Skin epidermis (tissue), 12 donors: Measurements from ENCODE around the gene C16orf87.
"Not testable (repeated sequence)": the region's sequence is repeated elsewhere in the genome, so short reads cannot be mapped to it uniquely, and the experiment has no call there.

Experiments
- H3K27ac ChIP-seq, 21 experiments: fragments of 200-600 bp; sonication (generic) in 11 of 21; one replicate each; pipeline ENCODE4 v1.5.0; 2020; ENCODE audit warnings: mild to moderate bottlenecking in 3 of 21, inconsistent platforms in 2 of 21, moderate library complexity in 2 of 21
- H3K4me3 ChIP-seq, 7 experiments: fragments of 200-600 bp; sonication (generic) in 2 of 7; one replicate each; pipeline ENCODE4 v1.5.0; 2020; ENCODE audit warnings: inconsistent platforms in 2 of 7, mild to moderate bottlenecking in 2 of 7, moderate library complexity in 1 of 7

Gene C16orf87, protein sequence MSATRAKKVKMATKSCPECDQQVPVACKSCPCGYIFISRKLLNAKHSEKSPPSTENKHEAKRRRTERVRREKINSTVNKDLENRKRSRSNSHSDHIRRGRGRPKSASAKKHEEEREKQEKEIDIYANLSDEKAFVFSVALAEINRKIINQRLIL

DNA sequence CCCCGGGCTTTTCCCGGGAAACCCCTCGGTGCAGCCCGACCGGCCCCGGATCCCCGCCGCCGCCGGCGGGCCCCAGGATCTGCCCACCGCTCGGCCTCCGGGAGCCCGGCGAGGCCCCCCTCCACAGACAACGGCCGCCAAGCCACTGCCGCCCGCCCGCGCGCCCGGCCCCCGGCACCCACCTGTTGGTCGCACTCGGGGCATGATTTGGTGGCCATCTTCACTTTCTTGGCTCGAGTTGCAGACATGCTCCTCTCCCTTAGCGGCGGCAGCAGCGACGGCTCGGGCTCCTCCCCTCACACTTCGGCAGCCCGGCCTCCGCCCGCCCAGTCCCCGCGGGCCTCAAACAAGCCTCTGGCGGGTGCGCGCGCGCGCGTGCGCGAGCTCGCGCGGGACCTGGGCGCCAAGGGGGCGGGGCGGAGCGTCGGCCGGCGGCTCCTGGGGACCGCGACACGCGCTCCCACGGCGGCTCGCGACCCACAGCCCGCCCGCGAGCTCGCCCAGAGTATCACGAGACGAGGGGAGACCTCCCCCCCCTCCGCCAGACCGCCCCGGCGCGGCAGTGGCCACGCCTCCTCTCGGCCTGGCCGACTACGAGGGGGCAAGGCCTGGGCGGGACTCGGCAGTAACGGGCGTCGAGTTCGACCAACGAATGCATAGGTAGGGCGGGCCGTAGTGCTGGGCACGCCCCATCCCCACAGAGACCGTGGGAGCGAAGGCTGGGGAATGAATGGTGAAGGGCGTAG, at the start of gene C16orf87:
TSS of gene C16orf87 (minus strand) at position 279 of the 746 bp plus-strand sequence. CDS start at position 248, 31 bp downstream.
- H3K27ac ChIP-seq: peak within 1 kb of the TSS; percentile 38 to 97 (median 84)
- H3K4me3 ChIP-seq: peak within 1 kb of the TSS; percentile 87 to 99 (median 96)

DNA sequence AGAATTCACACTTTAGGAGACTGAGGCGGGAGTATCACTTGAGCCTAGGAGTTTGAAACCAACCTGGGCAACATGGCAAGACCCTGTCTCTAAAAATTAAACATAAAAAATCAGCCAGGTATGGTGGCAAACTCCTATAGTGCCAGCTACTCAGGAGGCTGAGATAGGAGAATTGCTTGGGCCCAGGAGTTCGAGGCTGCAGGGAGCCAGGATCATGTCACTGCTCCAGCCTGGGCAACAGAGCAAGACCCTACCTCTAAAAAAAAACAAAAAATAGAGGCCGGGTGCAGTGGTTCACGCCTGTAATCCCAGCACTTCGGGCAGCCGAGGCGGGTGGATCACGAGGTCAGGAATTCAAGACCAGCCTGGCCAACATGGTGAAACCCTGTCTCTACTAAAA, 44.3 kb upstream of the C16orf87 start:
- no peak overlapping the region for H3K27ac ChIP-seq
- no peak overlapping the region for H3K4me3 ChIP-seq

DNA sequence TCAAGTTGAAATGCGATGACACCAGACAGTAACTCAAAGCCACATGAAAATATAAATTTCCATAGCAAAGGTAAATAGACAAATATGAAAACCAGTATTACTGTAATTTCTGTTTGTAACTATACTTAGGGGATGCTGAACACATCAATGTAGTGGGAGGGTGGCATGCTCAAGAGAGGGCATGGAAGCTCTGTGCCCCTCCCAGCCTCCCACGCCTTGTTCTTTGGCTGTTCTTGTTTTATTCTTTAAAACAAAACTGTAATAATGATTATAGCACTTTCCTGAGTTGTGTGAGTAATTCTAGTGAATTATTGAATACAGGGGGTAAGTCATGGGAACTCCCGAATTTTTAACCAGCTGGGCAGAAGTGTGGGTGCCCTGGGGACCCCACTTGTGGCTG, 42.2 kb upstream of the C16orf87 start:
- Histone ChIP-seq H3K27ac (no peak overlapping the region), H3K4me3 (no peak overlapping the region)

DNA sequence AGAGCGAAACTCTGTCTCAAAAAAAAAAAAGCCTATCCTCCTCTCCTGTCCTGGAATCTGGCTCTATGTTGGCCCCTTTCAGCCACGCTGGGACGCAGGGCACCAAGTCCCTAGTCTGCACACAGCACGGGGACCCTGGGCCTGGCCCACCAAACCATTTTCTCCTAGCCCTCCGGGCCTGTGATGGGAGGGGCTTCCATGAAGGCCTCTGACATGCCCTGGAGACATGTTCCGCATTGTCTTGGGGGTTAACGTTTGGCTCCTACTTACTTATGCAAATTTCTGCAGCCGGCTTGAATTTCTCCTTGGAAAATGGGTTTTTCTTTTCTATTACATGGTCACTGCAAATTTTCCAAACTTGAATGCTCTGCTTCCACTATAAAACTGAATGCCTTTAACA, 40.6 kb upstream of the C16orf87 start:
- Histone ChIP-seq H3K27ac (no peak overlapping the region), H3K4me3 (no peak overlapping the region)

DNA sequence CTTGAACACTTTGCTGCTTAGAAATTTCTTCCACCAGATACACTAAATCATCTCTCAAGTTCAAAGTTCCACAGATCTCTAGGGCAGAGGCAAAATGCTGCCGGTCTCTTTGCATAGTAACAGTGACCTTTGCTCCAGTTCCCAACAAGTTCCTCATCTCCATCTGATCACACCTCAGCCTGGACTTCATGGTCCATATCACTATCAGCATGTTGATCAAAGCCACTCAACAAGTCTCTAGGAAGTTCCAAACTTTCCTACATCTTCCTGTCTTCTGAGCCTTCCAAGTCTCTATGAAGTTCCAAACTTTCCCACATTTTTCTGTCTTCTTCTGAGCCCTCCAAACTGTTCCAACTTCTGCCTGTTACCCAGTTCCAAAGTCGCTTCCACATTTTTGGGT, 37.9 kb upstream of the C16orf87 start:
- H3K27ac ChIP-seq: not testable (repeated sequence)

DNA sequence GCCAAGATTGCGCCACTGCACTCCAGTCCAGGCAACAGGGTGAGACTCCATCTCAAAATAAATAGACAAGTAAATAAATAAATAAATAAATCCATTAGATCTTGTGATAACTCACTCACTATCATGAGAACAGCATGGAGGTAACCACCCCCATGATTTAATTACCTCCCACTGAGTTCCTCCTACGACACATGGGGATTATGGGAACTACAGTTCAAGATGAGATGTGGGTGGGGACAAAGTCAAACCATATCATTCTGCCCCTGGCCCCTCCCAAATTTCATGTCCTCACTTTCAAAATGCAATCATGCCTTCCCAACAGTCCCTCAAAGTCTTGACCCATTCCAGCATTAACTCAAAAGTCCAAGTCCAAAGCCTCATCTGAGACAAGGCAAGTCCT, 36.5 kb upstream of the C16orf87 start:
- H3K27ac ChIP-seq, H3K4me3 ChIP-seq: not testable (repeated sequence)

More for the DNA sequence above, 37.9 kb upstream of the C16orf87 start:
- H3K4me3 ChIP-seq: not testable (repeated sequence)

DNA sequence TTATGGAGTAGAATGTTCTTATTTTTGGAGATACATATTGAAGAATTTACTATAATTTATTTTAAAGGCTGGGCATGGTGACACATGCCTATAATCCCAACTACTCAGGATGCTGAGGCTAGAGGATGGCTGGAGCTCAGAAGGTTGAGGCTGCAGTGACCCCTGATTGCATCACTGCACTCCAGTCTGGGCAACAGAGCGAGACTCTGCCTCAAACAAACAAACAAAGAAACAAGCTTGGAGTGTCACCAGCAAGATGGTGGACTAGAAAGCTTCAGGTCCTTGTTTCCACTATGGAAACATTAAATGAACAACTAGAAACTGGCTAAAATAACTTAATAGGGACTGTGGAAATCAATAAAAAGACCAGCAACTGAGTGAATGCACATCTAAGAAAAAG, 35.3 kb upstream of the C16orf87 start:
- H3K4me3 ChIP-seq: no peak overlapping the region
- no peak overlapping the region for H3K27ac ChIP-seq

DNA sequence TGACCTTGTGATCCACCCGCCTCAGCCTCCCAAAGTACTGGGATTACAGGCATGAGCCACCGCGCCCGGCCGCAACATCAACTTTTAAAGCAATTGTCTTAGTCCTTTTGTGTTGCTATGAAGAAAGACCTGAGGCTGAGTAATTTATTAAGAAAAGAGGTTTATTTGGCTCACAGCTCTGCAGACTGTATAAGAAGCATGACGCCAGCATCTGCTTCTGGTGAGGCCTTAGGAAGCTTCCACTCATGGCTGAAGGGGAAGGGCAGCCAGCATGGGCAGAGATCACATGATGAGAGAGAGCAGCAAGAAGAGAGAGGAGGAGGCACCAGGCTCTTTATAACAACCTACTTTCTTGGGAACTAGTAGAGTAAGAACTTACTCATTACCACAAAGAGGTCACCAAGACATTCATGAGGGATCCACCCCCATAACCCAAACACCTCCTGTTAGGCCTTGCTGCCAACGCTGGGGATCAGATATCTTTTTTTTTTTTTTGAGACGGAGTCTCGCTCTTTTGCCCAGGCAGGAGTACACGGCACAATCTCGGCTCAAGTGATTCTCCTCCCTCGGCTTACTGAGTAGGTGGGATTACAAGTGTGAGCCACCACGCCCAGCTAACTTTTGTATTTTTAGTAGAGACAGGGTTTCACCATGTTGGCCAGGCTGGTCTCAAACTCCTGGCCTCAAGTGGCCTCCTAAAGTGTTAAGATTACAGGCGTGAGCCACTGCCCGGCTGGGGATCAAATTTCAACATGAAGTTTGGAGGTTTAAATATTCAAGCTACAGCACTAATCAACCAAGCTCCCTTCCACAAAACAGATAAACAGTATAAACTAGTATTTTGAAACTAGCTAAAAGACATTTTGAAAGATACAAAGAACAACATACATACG, 31.8 kb upstream of the C16orf87 start:
- H3K4me3 ChIP-seq: no peak overlapping the region
- peak overlapping the region in 1 of 21 experiments; percentile 11 for H3K27ac ChIP-seq

DNA sequence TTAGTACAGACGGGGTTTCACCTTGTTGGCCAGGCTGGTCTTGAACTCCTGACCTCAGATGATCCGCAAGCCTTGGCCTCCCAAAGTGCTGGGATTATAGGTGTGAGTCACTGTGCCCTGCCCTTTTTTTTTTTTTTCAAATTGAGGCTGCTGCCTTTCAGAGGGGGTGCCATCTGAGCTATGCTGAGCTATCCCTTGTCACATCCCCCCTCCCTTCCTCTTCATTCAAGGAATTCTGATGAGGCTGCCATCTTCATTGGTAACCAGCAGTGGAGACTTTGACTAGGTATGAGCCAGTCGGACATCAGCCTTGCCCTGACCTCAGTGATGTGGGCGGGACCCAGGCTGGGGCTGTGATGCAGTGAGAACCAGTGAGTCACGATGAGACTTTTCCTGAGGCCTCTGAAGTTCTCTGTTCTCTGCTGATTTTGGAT, 28.8 kb upstream of the C16orf87 start:
- Histone ChIP-seq H3K4me3 (no peak overlapping the region), H3K27ac (peak overlapping the region in 4 of 21 experiments; percentile 5 to 36 (median 16))

DNA sequence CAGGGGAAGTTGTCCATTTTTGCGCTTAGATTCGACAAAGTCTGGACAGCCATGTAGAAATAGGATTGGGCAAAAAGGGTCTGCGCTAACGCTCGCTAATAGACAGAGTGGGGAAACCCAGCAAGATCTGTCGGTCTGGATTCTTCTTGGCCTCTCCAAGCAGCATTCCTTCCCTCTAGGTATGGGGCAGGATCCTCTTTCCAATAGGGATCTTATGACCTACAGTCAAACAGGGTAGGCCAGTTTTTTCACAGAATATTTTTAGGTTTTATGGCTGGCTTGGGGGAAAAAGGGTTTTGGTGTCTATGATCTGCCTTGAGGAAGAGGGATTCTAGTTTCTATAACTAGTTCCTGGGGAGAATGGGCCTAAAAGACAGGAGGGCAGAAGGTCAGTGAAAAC, 27.2 kb upstream of the C16orf87 start:
- Histone ChIP-seq H3K27ac (no peak overlapping the region), H3K4me3 (no peak overlapping the region)

DNA sequence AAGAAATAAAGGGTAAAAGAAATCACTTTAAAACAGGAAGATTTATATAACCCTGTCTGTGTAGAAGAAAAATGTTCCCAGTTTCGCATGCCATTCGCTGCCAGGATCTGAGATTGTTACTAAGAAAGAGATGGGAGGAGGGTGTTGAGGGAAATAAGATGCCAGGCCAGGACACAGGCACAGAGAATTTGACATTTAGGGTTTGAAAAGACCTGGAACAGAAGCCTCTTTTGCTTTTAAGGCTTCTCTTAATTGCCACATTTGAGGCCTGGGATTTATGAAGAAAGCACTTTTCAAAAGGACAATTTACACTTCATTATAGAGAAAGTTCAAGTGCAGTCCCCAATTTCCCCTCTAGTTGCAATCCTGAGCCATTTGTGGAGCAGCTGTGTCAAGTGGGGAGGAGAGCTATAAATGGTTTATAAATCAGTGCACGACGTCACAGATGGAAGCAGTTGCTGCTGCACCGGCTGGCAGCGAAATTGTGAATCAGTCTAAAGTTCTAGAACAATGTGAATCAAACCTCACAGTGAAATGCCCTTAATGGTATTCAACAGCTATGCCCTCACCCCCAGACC, 26.5 kb upstream of the C16orf87 start:
- H3K27ac ChIP-seq: no peak overlapping the region
- no peak overlapping the region for H3K4me3 ChIP-seq

DNA sequence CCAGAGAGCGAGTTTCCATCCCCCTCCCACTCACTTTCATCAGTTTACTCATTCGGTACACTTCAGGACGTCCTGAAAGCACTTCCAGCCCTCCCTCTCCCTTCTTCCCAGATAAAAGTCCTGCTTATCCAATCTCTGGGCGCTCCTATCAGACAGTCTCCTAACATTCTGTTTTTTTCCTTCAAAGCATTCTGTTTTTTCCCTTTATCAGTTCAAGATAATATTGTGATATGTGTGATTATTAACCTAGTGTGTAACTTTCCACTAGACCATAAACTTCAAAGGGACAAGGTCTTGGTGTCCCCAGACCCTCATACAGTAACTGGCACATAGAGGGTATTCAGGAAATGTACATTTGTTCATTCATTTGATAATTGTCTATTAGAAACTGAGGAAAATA, 24.4 kb upstream of the C16orf87 start:
- Histone ChIP-seq H3K4me3 (no peak overlapping the region), H3K27ac (no peak overlapping the region)

DNA sequence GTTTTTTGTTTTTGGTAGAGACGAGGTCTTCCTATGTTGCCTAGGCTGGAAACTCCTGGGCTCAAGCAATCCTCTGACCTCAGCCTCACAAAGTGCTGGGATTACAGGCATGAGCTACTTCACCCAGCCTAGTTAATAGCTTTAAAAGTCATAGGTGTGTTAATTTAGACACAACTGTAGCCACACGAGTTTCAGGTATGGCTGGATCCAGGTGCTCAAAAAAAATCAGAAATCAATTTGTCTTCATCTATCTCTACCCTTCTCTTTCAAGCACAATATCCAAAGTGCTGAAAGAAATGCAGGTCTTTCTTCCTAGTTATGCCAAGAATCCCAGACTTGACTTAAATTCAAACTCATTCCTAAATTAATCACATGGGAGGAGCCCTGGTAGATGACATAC, 23.9 kb upstream of the C16orf87 start:
- H3K4me3 ChIP-seq: no peak overlapping the region
- H3K27ac ChIP-seq: no peak overlapping the region

DNA sequence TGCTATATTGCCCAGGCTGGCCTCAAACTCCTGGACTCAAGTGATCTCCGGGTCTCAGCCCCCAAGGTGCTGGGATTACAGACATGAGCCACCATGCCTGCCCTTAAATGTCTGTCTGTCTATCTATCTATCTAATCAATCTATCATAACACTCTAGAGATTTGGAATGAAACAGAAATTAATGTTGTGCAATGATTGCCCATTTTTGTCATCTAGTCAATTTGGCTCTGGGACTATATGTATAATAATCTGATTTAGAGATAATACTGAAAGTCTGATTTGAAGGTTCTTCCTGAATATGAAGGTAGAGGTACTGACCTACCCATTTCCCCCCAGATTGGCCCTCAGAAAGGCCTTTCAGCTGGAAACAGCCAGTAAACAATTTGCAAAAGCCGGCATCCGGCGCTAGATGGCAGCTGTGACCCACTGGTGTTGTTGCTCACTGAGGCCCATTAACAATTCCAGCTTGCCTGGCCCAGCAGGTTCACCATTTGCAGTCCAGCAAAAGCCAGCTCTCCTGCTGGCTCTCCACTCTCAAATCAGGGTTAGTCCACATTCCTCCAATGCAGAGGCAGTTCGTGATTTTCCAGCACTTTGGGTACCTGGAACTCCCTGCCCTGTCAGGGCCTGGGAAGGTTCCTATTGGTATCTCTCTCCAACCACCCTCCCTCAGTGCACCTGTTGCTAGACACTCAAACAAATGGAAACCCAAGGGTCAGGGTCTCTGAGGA, 22.9 kb upstream of the C16orf87 start:
- Histone ChIP-seq H3K27ac (no peak overlapping the region), H3K4me3 (no peak overlapping the region)

DNA sequence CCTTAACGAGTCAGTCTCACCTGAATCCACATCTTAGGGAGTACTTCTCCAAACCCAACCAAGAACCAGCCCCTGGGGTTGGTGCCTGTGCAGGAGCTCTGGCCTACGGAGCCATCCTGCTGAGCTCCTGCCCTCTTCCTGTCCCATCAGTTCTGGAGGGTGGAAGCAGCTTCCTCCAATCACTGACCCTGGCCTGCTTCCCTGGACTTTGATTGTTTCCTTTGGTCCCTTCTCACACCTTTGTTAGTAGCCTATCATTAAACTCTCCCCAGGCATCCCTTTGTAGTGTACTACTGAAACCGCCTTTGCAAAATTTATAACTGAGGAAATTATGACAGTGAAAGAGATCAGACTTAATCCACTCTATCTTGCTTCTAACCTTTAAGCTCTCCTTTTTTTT, 21.1 kb upstream of the C16orf87 start:
- H3K27ac ChIP-seq: no peak overlapping the region
- no peak overlapping the region for H3K4me3 ChIP-seq

DNA sequence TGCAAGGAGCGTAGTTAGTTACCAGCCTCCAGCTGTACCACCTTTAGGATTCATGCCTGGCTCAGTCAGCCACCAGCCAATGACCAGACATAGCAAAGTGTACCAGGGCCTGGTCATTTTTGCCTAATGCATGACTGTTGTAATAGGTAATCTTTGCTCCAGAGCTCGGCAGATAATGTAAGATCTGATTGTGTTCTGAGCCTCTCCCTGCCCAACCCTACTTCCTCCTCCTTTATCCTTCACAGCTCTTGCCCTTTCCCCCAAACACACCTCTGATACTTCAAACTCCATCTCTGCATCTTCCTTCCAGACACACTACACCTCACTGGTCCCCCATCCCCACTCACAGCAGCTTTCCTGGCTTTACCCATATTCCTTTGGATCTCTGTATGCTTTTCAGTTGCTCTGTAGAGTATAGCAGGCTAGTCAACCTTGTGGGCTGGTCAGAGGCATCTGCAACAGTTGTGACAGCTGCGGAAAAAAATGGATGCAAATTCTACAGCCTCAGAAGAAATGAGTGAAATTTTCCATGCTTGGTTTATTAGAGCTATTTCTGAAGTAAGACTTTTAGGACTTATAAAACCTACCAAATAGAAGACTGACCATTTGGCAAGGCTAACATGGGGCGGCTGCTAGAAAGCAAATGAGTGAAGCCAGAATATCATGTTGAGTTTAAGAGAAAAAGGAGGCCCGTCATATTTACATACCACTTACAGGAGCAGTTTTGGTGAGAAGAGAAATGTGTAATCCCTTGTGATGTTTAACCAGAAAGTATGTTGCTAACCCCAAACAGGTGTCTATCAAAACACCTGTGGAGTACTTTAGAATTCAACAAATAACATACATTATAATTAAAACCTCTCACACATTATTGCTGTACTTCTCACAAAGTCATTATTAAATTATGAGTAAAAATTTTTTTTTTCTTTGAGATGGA, 19.9 kb upstream of the C16orf87 start:
- H3K27ac ChIP-seq: no peak overlapping the region
- no peak overlapping the region for H3K4me3 ChIP-seq

DNA sequence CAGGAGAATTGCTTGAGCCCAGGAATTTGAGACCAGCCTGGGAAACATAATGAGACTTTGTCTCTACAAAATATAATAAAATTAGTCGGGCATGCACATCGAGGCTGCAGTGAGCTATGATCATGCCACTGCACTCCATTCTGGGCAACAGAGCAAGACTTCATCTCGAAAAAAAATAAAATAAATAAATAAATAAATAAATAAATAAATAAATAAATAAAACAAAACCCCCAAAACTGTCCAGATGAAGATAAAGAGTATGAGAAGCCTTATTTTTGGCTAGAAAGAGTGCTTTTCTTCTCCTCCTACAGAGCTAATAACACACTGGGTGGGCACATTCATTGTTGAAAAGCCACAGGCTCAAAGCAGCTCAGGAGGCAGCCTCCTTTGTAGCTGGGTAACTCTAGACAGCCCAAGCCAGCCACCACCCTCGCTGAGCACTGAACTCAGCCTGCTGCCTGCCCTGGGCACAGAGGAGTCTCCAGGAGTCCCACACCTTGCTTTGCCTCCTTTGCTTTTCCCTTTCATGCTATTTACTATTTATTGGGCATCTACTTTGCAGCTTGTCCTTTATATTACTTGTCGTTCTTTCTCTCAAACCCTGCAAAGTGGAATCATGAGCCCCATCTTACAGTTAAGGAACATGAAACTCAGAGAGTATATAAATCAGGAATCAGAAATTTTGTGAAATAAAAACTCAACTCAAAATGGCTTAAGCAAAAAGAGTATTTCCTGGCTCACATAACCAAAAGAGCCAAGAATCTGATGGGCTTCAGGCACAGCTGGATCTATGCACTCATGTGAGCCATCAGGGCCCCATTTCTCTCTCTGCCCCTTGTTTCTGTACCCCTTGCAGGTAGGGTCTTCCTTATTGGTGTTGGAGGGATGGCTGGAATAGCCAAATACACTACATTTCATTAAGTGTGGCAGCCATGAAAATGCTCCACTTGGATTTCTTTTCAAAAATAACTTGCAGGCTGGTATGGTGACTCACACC, 18.1 kb upstream of the C16orf87 start:
- Histone ChIP-seq H3K4me3 (no peak overlapping the region), H3K27ac (no peak overlapping the region)
